Endothelial cell of umbilical vein (primary cell): ENCODE data around the gene EVI5.

ENCODE experiments used
- EZH2 ChIP-seq: IDR thresholded peaks from 2 replicates; pipeline ENCODE4 v1.6.1; 2012; ENCODE audit warnings: borderline replicate concordance, low read depth, mild to moderate bottlenecking, moderate library complexity, low read length, inconsistent platforms; ENCODE audit not compliant: severe bottlenecking
- POLR2A ChIP-seq: IDR thresholded peaks from 2 replicates; pipeline ENCODE4 v1.6.1; 2012; ENCODE audit warnings: low read depth, mild to moderate bottlenecking, control low read depth, low read length
- POLR2AphosphoS5 ChIP-seq: IDR thresholded peaks from 2 replicates; pipeline ENCODE4 v1.6.1; 2012; ENCODE audit warnings: low read depth, mild to moderate bottlenecking, control low read depth, low read length, moderate library complexity; ENCODE audit not compliant: insufficient read depth
- TF ChIP-seq, protein P1 (sequence below), 2 donors: IDR thresholded peaks; 1 replicate in 1 of 2; 2 replicates in 1 of 2; pipeline ENCODE4 v1.5.1; 2011; ENCODE audit warnings: low read length in 2 of 2, mild to moderate bottlenecking in 2 of 2, moderate library complexity in 2 of 2, control low read depth in 1 of 2, inconsistent platforms in 1 of 2, low read depth in 1 of 2; ENCODE audit not compliant: insufficient read depth in 1 of 2; ENCODE audit errors: extremely low read depth in 1 of 2
- TF ChIP-seq, protein P2 (sequence below): IDR thresholded peaks from 2 replicates; pipeline ENCODE4 v1.6.1; 2011; ENCODE audit not compliant: insufficient read depth, insufficient read length

DNA sequence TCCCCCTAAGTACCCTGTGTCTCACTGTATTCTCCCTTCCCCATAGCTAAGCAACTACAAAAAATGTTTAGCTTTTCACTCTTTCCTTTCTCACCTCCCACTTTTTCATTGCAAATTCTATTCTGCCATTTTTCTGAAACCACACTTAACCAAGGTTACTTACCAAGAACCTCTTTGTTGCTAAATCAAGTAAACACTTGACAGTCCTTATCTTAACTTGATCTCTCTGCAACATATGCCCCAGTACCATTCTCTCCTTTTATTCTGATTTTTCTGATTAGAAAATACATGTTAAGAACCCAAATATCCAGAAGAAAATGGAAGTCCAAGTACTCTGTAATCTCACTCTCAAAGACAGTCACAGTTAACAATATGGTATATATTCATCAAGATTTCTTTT, 16.0 kb downstream of the EVI5 start:
- no peak for TF ChIP-seq POLR2A
- TF ChIP-seq, protein P1, sequence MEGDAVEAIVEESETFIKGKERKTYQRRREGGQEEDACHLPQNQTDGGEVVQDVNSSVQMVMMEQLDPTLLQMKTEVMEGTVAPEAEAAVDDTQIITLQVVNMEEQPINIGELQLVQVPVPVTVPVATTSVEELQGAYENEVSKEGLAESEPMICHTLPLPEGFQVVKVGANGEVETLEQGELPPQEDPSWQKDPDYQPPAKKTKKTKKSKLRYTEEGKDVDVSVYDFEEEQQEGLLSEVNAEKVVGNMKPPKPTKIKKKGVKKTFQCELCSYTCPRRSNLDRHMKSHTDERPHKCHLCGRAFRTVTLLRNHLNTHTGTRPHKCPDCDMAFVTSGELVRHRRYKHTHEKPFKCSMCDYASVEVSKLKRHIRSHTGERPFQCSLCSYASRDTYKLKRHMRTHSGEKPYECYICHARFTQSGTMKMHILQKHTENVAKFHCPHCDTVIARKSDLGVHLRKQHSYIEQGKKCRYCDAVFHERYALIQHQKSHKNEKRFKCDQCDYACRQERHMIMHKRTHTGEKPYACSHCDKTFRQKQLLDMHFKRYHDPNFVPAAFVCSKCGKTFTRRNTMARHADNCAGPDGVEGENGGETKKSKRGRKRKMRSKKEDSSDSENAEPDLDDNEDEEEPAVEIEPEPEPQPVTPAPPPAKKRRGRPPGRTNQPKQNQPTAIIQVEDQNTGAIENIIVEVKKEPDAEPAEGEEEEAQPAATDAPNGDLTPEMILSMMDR (IDR thresholded peaks at IDR 0.05; ENCODE audit: extremely low read depth in 1 of 2, insufficient read depth in 1 of 2, low read depth in 1 of 2, low read length in 2 of 2): no peak
- TF ChIP-seq, protein P2, sequence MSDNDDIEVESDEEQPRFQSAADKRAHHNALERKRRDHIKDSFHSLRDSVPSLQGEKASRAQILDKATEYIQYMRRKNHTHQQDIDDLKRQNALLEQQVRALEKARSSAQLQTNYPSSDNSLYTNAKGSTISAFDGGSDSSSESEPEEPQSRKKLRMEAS: no peak
- TF ChIP-seq EZH2: no peak
- TF ChIP-seq POLR2AphosphoS5: no peak
